Subcutaneous adipose tissue (tissue), 4 donors: ENCODE results near the gene PPAN. TPM values are rescaled to one million over a fixed set of nuclear protein-coding genes. Genes with fewer than 3 reads are reported as not detected.

ENCODE experiments used
- CTCF ChIP-seq: fragments of 450-650 bp; IDR thresholded peaks from one replicate; pipeline ENCODE4 v1.5.1; 2016; ENCODE audit warnings: low read depth, mild to moderate bottlenecking, control low read depth, antibody characterized with exemption, moderate library complexity
- total RNA-seq, 4 donors: library from RNA; depleted of rRNA; stranded (reverse); fragments of >200 nt; gene quantifications; one replicate each; pipeline ENCODE4 v1.1.0, GENCODE V29; 2016

PPAN gene
- total RNA-seq, 4 donors from 2014 or later: 14.2 to 31.8 (median 15.0) TPM

GRCh38 chr19:10136936-10137335 lies 30.8 kb downstream of the PPAN start:
- no peak for TF ChIP-seq CTCF

GRCh38 chr19:10137751-10138682 lies 31.9 kb downstream of the PPAN start:
- no peak for TF ChIP-seq CTCF

- no peak for TF ChIP-seq CTCF
Observed at GRCh38 chr19:10138879-10139795, 33.0 kb downstream of the PPAN start.

- no peak for TF ChIP-seq CTCF
Observed at GRCh38 chr19:10139952-10140351, 33.8 kb downstream of the PPAN start.

GRCh38 chr19:10141479-10141878 lies 35.3 kb downstream of the PPAN start:
- TF ChIP-seq CTCF: no peak

GRCh38 chr19:10141973-10142372 lies 35.8 kb downstream of the PPAN start:
- no peak for TF ChIP-seq CTCF
